HG02884 (cell line): ENCODE results near the gene FES.

Experiments used
- ATAC-seq: cut with Tn5 transposase; IDR thresholded peaks from one replicate; pipeline ENCODE4 v1.9.1; 2021; ENCODE audit warnings: mild to moderate bottlenecking, moderate library complexity; ENCODE audit not compliant: unreplicated experiment

FES gene

DNA sequence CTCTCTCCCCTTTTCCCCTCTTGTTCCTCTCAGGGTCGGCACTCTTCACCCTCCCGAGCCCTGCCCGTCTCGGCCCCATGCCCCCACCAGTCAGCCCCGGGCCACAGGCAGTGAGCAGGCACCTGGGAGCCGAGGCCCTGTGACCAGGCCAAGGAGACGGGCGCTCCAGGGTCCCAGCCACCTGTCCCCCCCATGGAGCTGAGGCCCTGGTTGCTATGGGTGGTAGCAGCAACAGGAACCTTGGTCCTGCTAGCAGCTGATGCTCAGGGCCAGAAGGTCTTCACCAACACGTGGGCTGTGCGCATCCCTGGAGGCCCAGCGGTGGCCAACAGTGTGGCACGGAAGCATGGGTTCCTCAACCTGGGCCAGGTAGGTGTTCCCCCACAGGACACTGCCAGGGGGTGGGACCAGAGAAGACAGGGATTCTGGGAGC, 8.7 kb upstream of the FES start:
- ATAC-seq = no peak

DNA sequence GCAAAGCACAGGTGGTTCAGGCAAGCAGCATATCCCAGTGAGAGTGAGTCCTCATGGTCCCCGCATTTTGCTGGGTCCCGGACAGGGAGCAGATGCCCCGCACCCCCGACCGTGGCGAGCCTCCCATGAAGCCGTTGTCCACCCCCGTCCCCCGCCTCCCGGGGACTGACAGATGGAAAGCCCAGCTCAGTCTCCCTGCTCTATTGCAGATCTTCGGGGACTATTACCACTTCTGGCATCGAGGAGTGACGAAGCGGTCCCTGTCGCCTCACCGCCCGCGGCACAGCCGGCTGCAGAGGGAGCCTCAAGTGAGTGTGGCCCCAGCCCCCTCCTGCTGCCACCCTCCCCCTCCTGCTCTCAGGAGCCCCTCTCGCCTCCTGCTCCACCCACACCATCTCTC, 8.3 kb upstream of the FES start:
- no peak for ATAC-seq

GRCh38 chr15:90876512-90877170, 7.7 kb upstream of the FES start:
- no peak for ATAC-seq

DNA sequence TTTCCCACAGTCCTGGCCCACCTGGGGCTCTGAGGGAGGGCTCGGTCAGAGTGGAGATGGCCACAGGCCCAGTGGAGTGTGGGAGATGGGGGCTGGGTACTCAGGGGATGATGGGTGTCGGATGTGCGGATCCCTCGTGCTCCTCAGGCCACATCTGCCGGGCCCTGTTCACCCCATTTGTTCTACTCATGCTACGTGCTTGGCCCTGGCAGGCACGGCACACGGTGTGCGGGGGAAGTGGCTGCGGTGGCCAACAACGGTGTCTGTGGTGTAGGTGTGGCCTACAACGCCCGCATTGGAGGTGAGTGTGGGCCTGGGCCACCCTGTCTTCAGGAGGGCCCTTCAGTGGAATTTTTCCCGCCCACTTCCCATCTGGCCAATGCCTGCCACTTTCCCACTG, 7.0 kb upstream of the FES start:
- no peak for ATAC-seq

GRCh38 chr15:90877996-90878395, 6.3 kb upstream of the FES start:
- no peak for ATAC-seq

- no peak for ATAC-seq
These were observed 5.6 kb upstream of the FES start for GRCh38 chr15:90878660-90879059.

GRCh38 chr15:90879730-90880366, 4.5 kb upstream of the FES start:
- no peak for ATAC-seq

GRCh38 chr15:90880381-90881145, 3.7 kb upstream of the FES start:
- ATAC-seq = no peak

DNA sequence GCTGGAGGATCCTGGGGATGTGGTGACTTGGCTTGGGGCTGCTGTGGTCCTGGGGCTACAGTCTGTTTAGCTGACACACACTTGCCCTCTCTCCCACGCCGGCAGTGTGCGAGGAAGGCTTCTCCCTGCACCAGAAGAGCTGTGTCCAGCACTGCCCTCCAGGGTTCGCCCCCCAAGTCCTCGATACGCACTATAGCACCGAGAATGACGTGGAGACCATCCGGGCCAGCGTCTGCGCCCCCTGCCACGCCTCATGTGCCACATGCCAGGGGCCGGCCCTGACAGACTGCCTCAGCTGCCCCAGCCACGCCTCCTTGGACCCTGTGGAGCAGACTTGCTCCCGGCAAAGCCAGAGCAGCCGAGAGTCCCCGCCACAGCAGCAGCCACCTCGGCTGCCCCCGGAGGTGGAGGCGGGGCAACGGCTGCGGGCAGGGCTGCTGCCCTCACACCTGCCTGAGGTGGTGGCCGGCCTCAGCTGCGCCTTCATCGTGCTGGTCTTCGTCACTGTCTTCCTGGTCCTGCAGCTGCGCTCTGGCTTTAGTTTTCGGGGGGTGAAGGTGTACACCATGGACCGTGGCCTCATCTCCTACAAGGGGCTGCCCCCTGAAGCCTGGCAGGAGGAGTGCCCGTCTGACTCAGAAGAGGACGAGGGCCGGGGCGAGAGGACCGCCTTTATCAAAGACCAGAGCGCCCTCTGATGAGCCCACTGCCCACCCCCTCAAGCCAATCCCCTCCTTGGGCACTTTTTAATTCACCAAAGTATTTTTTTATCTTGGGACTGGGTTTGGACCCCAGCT, 2.9 kb upstream of the FES start:
- ATAC-seq = no peak

- no peak for ATAC-seq
These were observed 2.2 kb upstream of the FES start for GRCh38 chr15:90881978-90882721.

- no peak for ATAC-seq
These were observed 1.4 kb upstream of the FES start for GRCh38 chr15:90882781-90883525.

- ATAC-seq = no peak
These were observed 753 bp upstream of the FES start for GRCh38 chr15:90883526-90883975.

GRCh38 chr15:90884719-90885431, 571 bp downstream of the FES start:
- no peak for ATAC-seq

DNA sequence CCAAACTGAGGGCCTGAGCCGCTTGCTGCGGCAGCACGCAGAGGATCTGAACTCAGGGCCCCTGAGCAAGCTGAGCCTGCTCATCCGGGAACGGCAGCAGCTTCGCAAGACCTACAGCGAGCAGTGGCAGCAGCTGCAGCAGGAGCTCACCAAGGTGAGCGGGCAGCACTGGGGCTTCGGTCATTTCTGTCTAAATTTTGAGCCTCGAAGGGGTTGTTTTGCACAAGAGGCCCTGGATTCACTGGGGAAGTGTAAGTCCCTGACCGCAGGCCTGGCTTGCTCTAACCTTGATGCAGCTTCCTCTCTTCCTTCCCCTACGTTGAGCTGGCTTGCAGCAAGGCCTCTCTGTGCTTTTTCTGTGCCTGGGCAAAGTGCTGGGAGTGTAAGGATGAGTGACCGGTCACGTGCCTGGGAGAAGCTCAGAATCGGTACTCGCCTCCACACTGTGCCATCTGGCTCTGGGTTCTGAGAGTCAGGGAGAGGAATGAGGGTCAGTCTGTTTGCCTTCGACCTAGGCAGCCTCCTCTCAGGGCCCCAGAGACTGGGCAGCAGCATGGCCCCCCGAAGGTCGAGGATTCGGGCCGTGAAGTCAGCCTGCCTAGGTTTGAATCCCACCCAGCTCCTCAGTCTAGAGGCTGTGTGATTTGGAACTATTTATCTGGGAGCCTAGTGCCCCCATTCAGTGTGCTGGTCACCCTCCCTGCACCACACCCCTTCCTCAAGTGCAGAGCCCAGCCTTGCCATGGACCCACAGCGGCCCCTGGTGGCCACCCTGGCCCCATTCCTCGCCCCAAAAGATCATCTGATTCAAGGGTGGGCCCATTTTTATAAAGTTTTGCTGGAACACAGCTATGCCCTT, 1.4 kb downstream of the FES start:
- ATAC-seq = no peak

DNA sequence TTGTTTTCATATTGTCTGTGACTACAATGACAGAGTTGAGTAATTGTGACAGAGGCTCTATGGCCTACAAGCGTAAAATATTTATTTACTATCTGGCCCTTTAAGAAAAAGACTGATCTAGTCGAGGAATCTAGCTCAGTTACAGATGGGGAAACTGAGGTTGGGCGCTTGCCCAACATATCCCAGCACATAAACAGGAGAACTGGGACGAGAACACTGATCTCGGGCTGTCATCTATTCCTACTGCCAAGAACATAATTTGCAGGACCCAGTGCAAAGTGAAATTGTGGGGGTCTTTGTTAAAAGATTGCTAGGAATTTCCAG, 1.9 kb downstream of the FES start:
- ATAC-seq = no peak

GRCh38 chr15:90887037-90887481, 2.8 kb downstream of the FES start:
- no peak for ATAC-seq

- no peak for ATAC-seq
These were observed 5.0 kb downstream of the FES start for GRCh38 chr15:90889313-90889730.

DNA sequence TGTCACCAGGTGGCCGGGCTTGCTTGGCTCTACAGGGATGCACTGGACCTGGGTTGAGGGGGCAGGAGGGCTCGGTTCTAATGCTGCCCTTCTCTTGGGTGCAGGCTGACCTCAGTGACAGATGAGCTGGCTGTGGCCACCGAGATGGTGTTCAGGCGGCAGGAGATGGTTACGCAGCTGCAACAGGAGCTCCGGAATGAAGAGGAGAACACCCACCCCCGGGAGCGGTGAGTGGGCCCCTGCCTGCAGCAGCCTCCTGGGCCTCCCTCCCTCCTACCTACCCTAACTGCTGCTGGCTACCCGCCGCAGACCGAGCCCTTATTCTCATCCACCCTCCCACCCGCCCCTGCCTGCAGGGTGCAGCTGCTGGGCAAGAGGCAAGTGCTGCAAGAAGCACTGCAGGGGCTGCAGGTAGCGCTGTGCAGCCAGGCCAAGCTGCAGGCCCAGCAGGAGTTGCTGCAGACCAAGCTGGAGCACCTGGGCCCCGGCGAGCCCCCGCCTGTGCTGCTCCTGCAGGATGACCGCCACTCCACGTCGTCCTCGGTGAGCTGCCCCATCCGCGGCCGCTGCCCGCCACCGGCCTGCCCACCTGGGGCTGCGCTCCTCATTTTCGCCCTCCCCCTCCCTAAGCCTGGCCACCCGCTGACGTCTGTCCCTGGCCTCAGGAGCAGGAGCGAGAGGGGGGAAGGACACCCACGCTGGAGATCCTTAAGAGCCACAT, 5.6 kb downstream of the FES start:
- no peak for ATAC-seq
